Measurements from ENCODE around the gene ABCE1.

ABCE1 gene

GRCh38 chr4:145178740-145179280, 80.7 kb downstream of the ABCE1 start:
- peak; percentile 7 for DNase-seq
